SK-N-SH treated with all-trans-retinoic acid at 6 μM for 48 hours (cell line): Measurements from ENCODE around the gene HECA.

Experiments used
- ATAC-seq: fragments of 200-7000 bp; cut with Tn5 transposase; 3 replicates; pipeline ENCODE4 v1.9.1; 2020; ENCODE audit warnings: mild to moderate bottlenecking, moderate library complexity
- ARNTL ChIP-seq: fragments of 450-650 bp; formaldehyde crosslinking; IDR thresholded peaks from 2 replicates; pipeline ENCODE4 v1.5.0; 2020; ENCODE audit warnings: low read depth, mild to moderate bottlenecking, moderate library complexity, borderline replicate concordance
- BACH2 ChIP-seq: fragments of 250-450 bp; sonication (Bioruptor Pico); IDR thresholded peaks from 2 replicates; pipeline ENCODE4 v1.9.0; 2021; ENCODE audit warnings: mild to moderate bottlenecking, borderline replicate concordance
- CREB5 ChIP-seq: fragments of 250-450 bp; sonication (Bioruptor Pico); IDR thresholded peaks from 2 replicates; pipeline ENCODE4 v1.5.1; 2020; ENCODE audit warnings: low read depth, mild to moderate bottlenecking, moderate library complexity
- CSDC2 ChIP-seq: fragments of 250-450 bp; sonication (Bioruptor Pico); IDR thresholded peaks from 2 replicates; pipeline ENCODE4 v1.5.0; 2020; ENCODE audit warnings: mild to moderate bottlenecking, moderate library complexity
- CSRNP3 ChIP-seq: fragments of 250-450 bp; sonication (Bioruptor Pico); IDR thresholded peaks from 2 replicates; pipeline ENCODE4 v1.5.1; 2021; ENCODE audit warnings: mild to moderate bottlenecking, moderate library complexity
- ESRRG ChIP-seq: fragments of 250-450 bp; sonication (Bioruptor Pico); IDR thresholded peaks from 2 replicates; pipeline ENCODE4 v1.6.1; 2021; ENCODE audit warnings: mild to moderate bottlenecking
- GLIS3 ChIP-seq: fragments of 250-450 bp; sonication (Bioruptor Pico); IDR thresholded peaks from 2 replicates; pipeline ENCODE4 v1.5.0; 2020; ENCODE audit warnings: mild to moderate bottlenecking, moderate library complexity
- ISL1 ChIP-seq: fragments of 250-450 bp; sonication (Bioruptor Pico); IDR thresholded peaks from 2 replicates; pipeline ENCODE4 v2.1.2; 2022; ENCODE audit warnings: mild to moderate bottlenecking, moderate library complexity
- OSR1 ChIP-seq: fragments of 250-450 bp; sonication (Bioruptor Pico); IDR thresholded peaks from 2 replicates; pipeline ENCODE4 v1.8.0; 2022; ENCODE audit warnings: moderate library complexity, mild to moderate bottlenecking, inconsistent platforms
- PATZ1 ChIP-seq: fragments of 250-450 bp; sonication (Bioruptor Pico); IDR thresholded peaks from 2 replicates; pipeline ENCODE4 v1.8.0; 2020; ENCODE audit warnings: mild to moderate bottlenecking, moderate library complexity, borderline replicate concordance
- POU6F1 ChIP-seq: fragments of 250-450 bp; sonication (Bioruptor Pico); IDR thresholded peaks from 2 replicates; pipeline ENCODE4 v1.8.0; 2021; ENCODE audit warnings: low read depth, mild to moderate bottlenecking, moderate library complexity, borderline replicate concordance
- PPARA ChIP-seq: fragments of 250-450 bp; sonication (Bioruptor Pico); IDR thresholded peaks from 2 replicates; pipeline ENCODE4 v1.5.0; 2020; ENCODE audit warnings: mild to moderate bottlenecking, borderline replicate concordance
- RARB ChIP-seq: fragments of 250-450 bp; sonication (Bioruptor Pico); IDR thresholded peaks from 2 replicates; pipeline ENCODE4 v1.8.0; 2021; ENCODE audit warnings: mild to moderate bottlenecking, moderate library complexity
- SNAI2 ChIP-seq: fragments of 250-450 bp; sonication (Bioruptor Pico); IDR thresholded peaks from 2 replicates; pipeline ENCODE4 v1.5.0; 2020; ENCODE audit warnings: mild to moderate bottlenecking, moderate library complexity
- TCF4 ChIP-seq: fragments of 250-450 bp; sonication (Bioruptor Pico); IDR thresholded peaks from 2 replicates; pipeline ENCODE4 v1.8.0; 2021; ENCODE audit warnings: mild to moderate bottlenecking, moderate library complexity, borderline replicate concordance
- TOX ChIP-seq: fragments of 250-450 bp; sonication (Bioruptor Pico); IDR thresholded peaks from 2 replicates; pipeline ENCODE4 v1.8.0; 2021; ENCODE audit warnings: mild to moderate bottlenecking, moderate library complexity, borderline replicate concordance
- TSHZ2 ChIP-seq: fragments of 250-450 bp; sonication (Bioruptor Pico); IDR thresholded peaks from 2 replicates; pipeline ENCODE4 v1.5.0; 2020; ENCODE audit warnings: mild to moderate bottlenecking, moderate library complexity
- ZC3H10 ChIP-seq: fragments of 250-450 bp; sonication (Bioruptor Pico); IDR thresholded peaks from 2 replicates; pipeline ENCODE4 v1.5.1; 2021; ENCODE audit warnings: mild to moderate bottlenecking, moderate library complexity
- ZFP3 ChIP-seq: fragments of 250-450 bp; sonication (Bioruptor Pico); IDR thresholded peaks from 2 replicates; pipeline ENCODE4 v1.5.0; 2020; ENCODE audit warnings: mild to moderate bottlenecking, moderate library complexity
- ZFP30 ChIP-seq: fragments of 450-650 bp; formaldehyde crosslinking; IDR thresholded peaks from 2 replicates; pipeline ENCODE4 v1.5.0; 2022; ENCODE audit warnings: mild to moderate bottlenecking, moderate library complexity
- ZNF565 ChIP-seq: fragments of 450-650 bp; formaldehyde crosslinking; conservative IDR thresholded peaks from 2 replicates; pipeline ENCODE4 v1.5.0; 2020; ENCODE audit warnings: low read depth, mild to moderate bottlenecking, moderate library complexity
- ZNF70 ChIP-seq: fragments of 450-650 bp; formaldehyde crosslinking; IDR thresholded peaks from 2 replicates; pipeline ENCODE4 v1.5.0; 2020; ENCODE audit warnings: mild to moderate bottlenecking, moderate library complexity
- ZNF8 ChIP-seq: fragments of 450-650 bp; formaldehyde crosslinking; IDR thresholded peaks from 2 replicates; pipeline ENCODE4 v1.5.0; 2020; ENCODE audit warnings: mild to moderate bottlenecking, moderate library complexity

The HECA gene

GRCh38 chr6:139129284-139129683, 5.6 kb upstream of the HECA start:
- TF ChIP-seq POU6F1 (no peak), TCF4 (CRISPR knock-in tag) (no peak), BACH2 (CRISPR knock-in tag) (no peak), RARB (CRISPR knock-in tag) (no peak), ZNF565 (CRISPR knock-in tag) (no peak)
- ATAC-seq = no peak

GRCh38 chr6:139131736-139132280, 3.1 kb upstream of the HECA start:
- no peak for ATAC-seq
- TF ChIP-seq ZNF8 (CRISPR knock-in tag) (no peak), ISL1 (CRISPR knock-in tag) (no peak), TOX (CRISPR knock-in tag) (no peak), ZNF70 (no peak), POU6F1 (no peak), GLIS3 (CRISPR knock-in tag) (no peak), ARNTL (no peak), TCF4 (CRISPR knock-in tag) (no peak), OSR1 (CRISPR knock-in tag) (no peak), RARB (CRISPR knock-in tag) (no peak), PATZ1 (CRISPR knock-in tag) (no peak)

GRCh38 chr6:139133262-139134063, 1.4 kb upstream of the HECA start:
- peak; percentile 25 for ATAC-seq
- TF ChIP-seq ZC3H10 (CRISPR knock-in tag) (no peak), TCF4 (CRISPR knock-in tag) (no peak), PPARA (CRISPR knock-in tag) (no peak), ZFP30 (CRISPR knock-in tag) (no peak), SNAI2 (CRISPR knock-in tag) (no peak), ZFP3 (CRISPR knock-in tag) (no peak), ESRRG (CRISPR knock-in tag) (no peak), CSRNP3 (CRISPR knock-in tag) (no peak), TSHZ2 (no peak), CREB5 (CRISPR knock-in tag) (no peak), PATZ1 (CRISPR knock-in tag) (no peak), ZNF565 (CRISPR knock-in tag) (no peak), CSDC2 (CRISPR knock-in tag) (no peak)
